Measurements from ENCODE around the gene TMEM191B.
A peak's percentile ranks its signal among the peaks of the same experiment; 100 is the strongest.
"Not testable (repeated sequence)": the region's sequence is repeated elsewhere in the genome, so short reads cannot be mapped to it uniquely, and the experiment has no call there.

The TMEM191B gene

GRCh38 chr22:18527752-18528596, at the start of gene TMEM191B:
TSS of gene TMEM191B (plus strand) at chr22:18527802. CDS start at chr22:18527981, 179 bp downstream.
- not testable (repeated sequence) for H3K27ac ChIP-seq (ENCODE audit: low read length); H3K4me1 ChIP-seq (ENCODE audit: control insufficient read depth, insufficient read depth, low read length); H3K9ac ChIP-seq (ENCODE audit: low read length in 2 of 2); H3K27me3 ChIP-seq (ENCODE audit: control insufficient read depth in 1 of 2, insufficient read depth in 2 of 2, low read length in 2 of 2); H3K9me3 ChIP-seq (ENCODE audit: control insufficient read depth in 2 of 2, low read length in 2 of 2); H3K36me3 ChIP-seq (ENCODE audit: control insufficient read depth in 2 of 2, insufficient read depth in 2 of 2, low read length in 2 of 2)
- H3K4me3 ChIP-seq (ENCODE audit: low read length in 2 of 2), result peak within 1 kb of the TSS in 1 of 2 donors; percentile 49

GRCh38 chr22:18496227-18496626, 31.4 kb upstream of the TMEM191B start:
- not testable (repeated sequence) for H3K9me3 ChIP-seq (ENCODE audit: control insufficient read depth in 2 of 2, low read length in 2 of 2); H3K36me3 ChIP-seq (ENCODE audit: control insufficient read depth in 2 of 2, insufficient read depth in 2 of 2, low read length in 2 of 2); H3K4me1 ChIP-seq (ENCODE audit: control insufficient read depth, insufficient read depth, low read length); H3K27ac ChIP-seq (ENCODE audit: low read length); H3K9ac ChIP-seq (ENCODE audit: low read length in 2 of 2); H3K4me3 ChIP-seq (ENCODE audit: low read length in 2 of 2); H3K27me3 ChIP-seq (ENCODE audit: control insufficient read depth in 1 of 2, insufficient read depth in 2 of 2, low read length in 2 of 2)

GRCh38 chr22:18511327-18511726, 16.3 kb upstream of the TMEM191B start:
- H3K9ac ChIP-seq (ENCODE audit: low read length in 2 of 2); H3K4me1 ChIP-seq (ENCODE audit: control insufficient read depth, insufficient read depth, low read length); H3K9me3 ChIP-seq (ENCODE audit: control insufficient read depth in 2 of 2, low read length in 2 of 2); H3K36me3 ChIP-seq (ENCODE audit: control insufficient read depth in 2 of 2, insufficient read depth in 2 of 2, low read length in 2 of 2); H3K27me3 ChIP-seq (ENCODE audit: control insufficient read depth in 1 of 2, insufficient read depth in 2 of 2, low read length in 2 of 2); H3K27ac ChIP-seq (ENCODE audit: low read length); H3K4me3 ChIP-seq (ENCODE audit: low read length in 2 of 2): not testable (repeated sequence)

DNA sequence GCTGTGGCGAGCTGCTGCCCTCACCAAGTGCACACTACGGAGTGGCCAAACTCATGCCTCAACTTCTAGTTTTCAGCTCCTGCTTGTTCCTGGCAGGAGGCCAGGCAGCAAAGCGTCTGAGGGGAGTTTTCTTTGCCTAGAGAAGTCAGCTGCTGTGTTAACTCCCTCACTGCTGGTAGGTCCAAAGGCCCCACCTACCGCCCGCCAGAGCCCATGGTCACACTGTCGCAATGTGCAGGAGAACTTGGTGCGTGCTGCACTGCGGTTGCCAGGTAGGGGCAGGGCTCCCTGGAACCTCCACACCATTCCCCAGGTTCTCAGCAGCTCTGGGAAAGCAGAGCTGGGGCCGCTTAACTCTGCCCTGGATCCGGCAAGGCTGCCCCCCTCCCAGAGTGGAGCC, 15.2 kb upstream of the TMEM191B start:
- H3K27ac ChIP-seq (ENCODE audit: low read length); H3K9me3 ChIP-seq (ENCODE audit: control insufficient read depth in 2 of 2, low read length in 2 of 2); H3K9ac ChIP-seq (ENCODE audit: low read length in 2 of 2); H3K4me3 ChIP-seq (ENCODE audit: low read length in 2 of 2); H3K4me1 ChIP-seq (ENCODE audit: control insufficient read depth, insufficient read depth, low read length); H3K27me3 ChIP-seq (ENCODE audit: control insufficient read depth in 1 of 2, insufficient read depth in 2 of 2, low read length in 2 of 2); H3K36me3 ChIP-seq (ENCODE audit: control insufficient read depth in 2 of 2, insufficient read depth in 2 of 2, low read length in 2 of 2): not testable (repeated sequence)

DNA sequence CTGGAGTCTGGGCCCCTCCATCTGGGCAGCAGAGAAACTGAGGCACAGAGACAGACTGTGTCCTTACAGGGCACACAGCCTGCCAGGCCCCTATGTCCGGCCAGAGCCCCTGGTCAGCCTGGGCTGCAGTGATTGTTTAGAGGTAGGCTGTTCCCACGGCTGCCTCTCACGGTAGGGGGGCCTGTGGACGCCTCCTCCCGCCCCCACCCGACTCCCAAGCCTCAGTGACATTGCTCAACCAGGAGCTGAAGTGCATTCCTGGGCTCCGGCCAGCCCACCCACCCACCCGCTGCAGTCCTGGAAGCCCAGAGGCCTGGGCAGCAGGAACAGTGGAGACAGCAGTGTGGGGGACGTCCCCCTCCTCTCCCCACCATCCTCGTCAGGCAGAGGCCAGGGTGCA, 14.1 kb upstream of the TMEM191B start:
- H3K9ac ChIP-seq (ENCODE audit: low read length in 2 of 2); H3K4me3 ChIP-seq (ENCODE audit: low read length in 2 of 2); H3K36me3 ChIP-seq (ENCODE audit: control insufficient read depth in 2 of 2, insufficient read depth in 2 of 2, low read length in 2 of 2); H3K4me1 ChIP-seq (ENCODE audit: control insufficient read depth, insufficient read depth, low read length); H3K9me3 ChIP-seq (ENCODE audit: control insufficient read depth in 2 of 2, low read length in 2 of 2); H3K27ac ChIP-seq (ENCODE audit: low read length); H3K27me3 ChIP-seq (ENCODE audit: control insufficient read depth in 1 of 2, insufficient read depth in 2 of 2, low read length in 2 of 2): not testable (repeated sequence)

DNA sequence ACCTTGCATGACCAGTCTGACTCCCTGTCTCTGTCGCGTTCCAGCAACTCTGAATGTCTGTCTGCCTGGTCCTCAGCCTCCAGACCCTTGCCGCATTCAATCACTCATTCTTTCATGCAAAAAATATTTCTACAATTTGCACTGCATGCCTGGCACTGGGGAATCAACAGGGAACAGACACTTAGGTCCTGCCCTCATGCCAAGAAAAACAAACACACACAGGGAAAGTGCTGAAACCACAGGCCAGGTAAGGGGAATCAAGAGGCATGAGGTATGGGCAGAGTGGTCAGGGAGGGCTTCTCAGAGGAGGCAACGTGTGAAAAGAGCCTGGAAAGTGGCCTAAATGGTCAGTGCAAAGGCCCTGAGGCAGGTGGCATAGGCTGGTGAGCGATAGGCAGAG, 9.5 kb upstream of the TMEM191B start, which contains the start of gene GGTLC3:
TSS of gene GGTLC3 (minus strand) at position 101 of the 400 bp plus-strand sequence. CDS start 264 bp downstream, outside the sequence.
- not testable (repeated sequence) for H3K27me3 ChIP-seq (ENCODE audit: control insufficient read depth in 1 of 2, insufficient read depth in 2 of 2, low read length in 2 of 2); H3K27ac ChIP-seq (ENCODE audit: low read length)

DNA sequence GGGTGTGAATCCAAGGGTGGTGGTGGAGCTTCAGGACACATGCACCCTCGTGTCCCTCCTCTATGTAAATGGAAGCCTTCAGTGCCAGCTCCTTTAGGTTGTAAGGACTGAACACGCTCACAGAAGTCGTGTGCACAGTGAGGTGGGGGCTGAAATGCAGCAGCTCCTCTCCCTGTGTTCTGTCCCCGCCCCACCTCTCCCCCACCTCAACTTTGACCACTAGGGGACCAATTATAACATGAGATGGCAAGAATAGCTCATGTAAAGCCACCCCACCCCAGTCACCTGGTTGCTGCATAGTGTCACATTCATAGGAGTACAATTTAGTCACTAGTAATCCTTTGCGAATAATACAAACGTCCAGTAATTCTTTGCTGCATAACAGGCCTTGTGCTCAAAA, 4.8 kb upstream of the TMEM191B start:
- H3K9me3 ChIP-seq (ENCODE audit: control insufficient read depth in 2 of 2, low read length in 2 of 2); H3K36me3 ChIP-seq (ENCODE audit: control insufficient read depth in 2 of 2, insufficient read depth in 2 of 2, low read length in 2 of 2); H3K4me1 ChIP-seq (ENCODE audit: control insufficient read depth, insufficient read depth, low read length); H3K27me3 ChIP-seq (ENCODE audit: control insufficient read depth in 1 of 2, insufficient read depth in 2 of 2, low read length in 2 of 2); H3K27ac ChIP-seq (ENCODE audit: low read length); H3K4me3 ChIP-seq (ENCODE audit: low read length in 2 of 2); H3K9ac ChIP-seq (ENCODE audit: low read length in 2 of 2): not testable (repeated sequence)

More for the DNA sequence above, 9.5 kb upstream of the TMEM191B start, which contains the start of gene GGTLC3:
- not testable (repeated sequence) for H3K36me3 ChIP-seq (ENCODE audit: control insufficient read depth in 2 of 2, insufficient read depth in 2 of 2, low read length in 2 of 2); H3K9ac ChIP-seq (ENCODE audit: low read length in 2 of 2); H3K4me3 ChIP-seq (ENCODE audit: low read length in 2 of 2); H3K9me3 ChIP-seq (ENCODE audit: control insufficient read depth in 2 of 2, low read length in 2 of 2); H3K4me1 ChIP-seq (ENCODE audit: control insufficient read depth, insufficient read depth, low read length)

DNA sequence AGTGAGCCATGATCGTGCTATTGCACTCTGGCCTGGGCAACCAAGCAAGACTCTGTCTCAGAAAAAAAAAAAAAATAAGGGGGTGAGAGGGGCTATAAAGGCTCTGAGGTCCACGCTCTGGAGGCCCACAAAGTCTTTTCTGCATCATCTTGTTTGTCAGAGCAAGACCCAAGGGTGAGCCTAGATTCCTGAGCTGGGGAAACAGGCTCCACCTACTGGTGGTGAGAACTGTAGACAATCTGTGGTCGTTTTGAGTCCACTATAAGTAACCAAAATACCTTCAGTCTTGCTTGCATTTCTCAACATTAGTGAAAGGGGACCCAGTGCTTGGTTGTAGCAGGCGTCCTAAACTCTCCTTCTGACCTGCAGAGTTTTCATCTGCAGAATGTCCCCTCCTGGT, 4.3 kb upstream of the TMEM191B start:
- not testable (repeated sequence) for H3K4me1 ChIP-seq (ENCODE audit: control insufficient read depth, insufficient read depth, low read length); H3K36me3 ChIP-seq (ENCODE audit: control insufficient read depth in 2 of 2, insufficient read depth in 2 of 2, low read length in 2 of 2); H3K27ac ChIP-seq (ENCODE audit: low read length); H3K4me3 ChIP-seq (ENCODE audit: low read length in 2 of 2); H3K9me3 ChIP-seq (ENCODE audit: control insufficient read depth in 2 of 2, low read length in 2 of 2); H3K9ac ChIP-seq (ENCODE audit: low read length in 2 of 2); H3K27me3 ChIP-seq (ENCODE audit: control insufficient read depth in 1 of 2, insufficient read depth in 2 of 2, low read length in 2 of 2)

GRCh38 chr22:18528597-18529415, 1.2 kb downstream of the TMEM191B start:
- not testable (repeated sequence) for H3K9me3 ChIP-seq (ENCODE audit: control insufficient read depth in 2 of 2, low read length in 2 of 2); H3K36me3 ChIP-seq (ENCODE audit: control insufficient read depth in 2 of 2, insufficient read depth in 2 of 2, low read length in 2 of 2); H3K9ac ChIP-seq (ENCODE audit: low read length in 2 of 2); H3K4me1 ChIP-seq (ENCODE audit: control insufficient read depth, insufficient read depth, low read length); H3K27me3 ChIP-seq (ENCODE audit: control insufficient read depth in 1 of 2, insufficient read depth in 2 of 2, low read length in 2 of 2); H3K27ac ChIP-seq (ENCODE audit: low read length)
- H3K4me3 ChIP-seq (ENCODE audit: low read length in 2 of 2), result peak overlapping the region in 1 of 2 donors; percentile 49

DNA sequence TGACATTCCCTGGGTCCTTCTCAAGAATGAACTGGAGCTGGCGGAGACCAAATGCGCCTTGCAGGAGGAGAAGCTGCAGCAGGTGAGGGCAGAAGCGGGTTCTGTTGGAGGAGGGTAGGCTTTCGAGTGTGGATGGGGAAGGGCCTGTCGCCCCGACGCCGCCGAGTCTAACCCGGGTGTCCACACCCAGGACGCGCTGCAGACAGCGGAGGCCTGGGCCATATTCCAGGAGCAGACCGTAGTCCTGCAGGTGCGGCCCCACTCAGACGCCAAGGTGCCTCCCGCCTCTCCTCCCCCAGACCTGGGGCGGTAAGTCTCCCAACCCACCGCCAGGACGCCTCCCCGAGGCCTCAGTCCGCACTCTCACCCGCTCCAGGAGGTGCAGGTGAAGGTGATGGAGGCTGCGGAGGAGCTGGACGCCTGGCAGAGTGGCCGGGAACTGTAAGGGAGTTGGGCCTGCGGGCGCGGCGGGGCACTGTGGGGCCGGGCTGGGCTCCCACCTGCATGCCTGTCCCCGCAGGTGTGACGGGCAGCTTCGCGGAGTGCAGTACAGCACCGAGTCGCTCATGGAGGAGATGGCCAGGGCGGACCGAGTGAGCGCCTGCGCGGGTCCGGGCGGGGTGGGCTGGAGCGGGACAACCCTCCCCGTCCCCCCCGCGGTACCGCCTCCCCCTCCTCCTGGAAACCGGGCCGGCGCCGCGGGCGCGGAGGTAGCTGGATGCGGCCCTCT, 2.0 kb downstream of the TMEM191B start:
- not testable (repeated sequence) for H3K27ac ChIP-seq (ENCODE audit: low read length); H3K9me3 ChIP-seq (ENCODE audit: control insufficient read depth in 2 of 2, low read length in 2 of 2); H3K36me3 ChIP-seq (ENCODE audit: control insufficient read depth in 2 of 2, insufficient read depth in 2 of 2, low read length in 2 of 2); H3K4me3 ChIP-seq (ENCODE audit: low read length in 2 of 2); H3K27me3 ChIP-seq (ENCODE audit: control insufficient read depth in 1 of 2, insufficient read depth in 2 of 2, low read length in 2 of 2); H3K4me1 ChIP-seq (ENCODE audit: control insufficient read depth, insufficient read depth, low read length); H3K9ac ChIP-seq (ENCODE audit: low read length in 2 of 2)
